OCI-LY7 (cell line): Measurements from ENCODE around the gene MRPL45. TPM values are rescaled to one million over a fixed set of nuclear protein-coding genes. Genes with fewer than 3 reads are reported as not detected.

Experiments
- BruUV-seq: library from RNA; stranded (reverse); fragments of 400-500 nt; replicated peaks from 2 replicates; lab custom pipeline; 2021; lab: Mats Ljungman, UMichigan
- CTCF ChIA-PET: fragments of 300-600 bp; sonication (Branson Sonifier 250); formaldehyde crosslinking; loops from one replicate; lab custom pipeline; 2022; ENCODE audit warnings: antibody characterized with exemption; ENCODE audit not compliant: unreplicated experiment; lab: Charles Lee
- POLR2A ChIA-PET: fragments of 300-600 bp; sonication (Branson Sonifier 250); formaldehyde crosslinking; loops from one replicate; lab custom pipeline; 2022; ENCODE audit warnings: antibody characterized with exemption; lab: Charles Lee
- DNase-seq: peaks from one replicate; pipeline ENCODE4 v3.0.0-alpha.2; 2015; ENCODE audit warnings: low spot score
- H2AFZ ChIP-seq: fragments of 200-600 bp; sonication (generic), shearing (Covaris generic); 2 replicates; pipeline ENCODE4 v1.6.1; 2014; ENCODE audit warnings: mild to moderate bottlenecking, antibody characterized with exemption, low read length, moderate library complexity
- H3K27ac ChIP-seq: fragments of 200-600 bp; sonication (generic); 2 replicates; pipeline ENCODE4 v1.5.1; 2014; ENCODE audit warnings: mixed run types, low read depth, mild to moderate bottlenecking, moderate library complexity, low read length, inconsistent platforms; ENCODE audit not compliant: poor library complexity, severe bottlenecking
- H3K36me3 ChIP-seq: fragments of 200-600 bp; sonication (generic); 2 replicates; pipeline ENCODE4 v1.6.1; 2014; ENCODE audit warnings: mild to moderate bottlenecking, antibody characterized with exemption, low read length, moderate library complexity, mixed read lengths; ENCODE audit not compliant: insufficient read depth
- H3K4me1 ChIP-seq: fragments of 200-600 bp; sonication (generic); 2 replicates; pipeline ENCODE4 v1.5.1; 2014; ENCODE audit warnings: mild to moderate bottlenecking, low read length; ENCODE audit not compliant: insufficient read depth, poor library complexity, severe bottlenecking
- H3K4me2 ChIP-seq: fragments of 200-600 bp; sonication (generic); 2 replicates; pipeline ENCODE4 v1.6.1; 2014; ENCODE audit warnings: mild to moderate bottlenecking, low read length
- H3K4me3 ChIP-seq: fragments of 200-600 bp; sonication (generic); 2 replicates; pipeline ENCODE4 v1.5.1; 2014; ENCODE audit warnings: mild to moderate bottlenecking, low read depth, low read length; ENCODE audit not compliant: poor library complexity, severe bottlenecking
- H3K79me2 ChIP-seq: fragments of 200-600 bp; sonication (generic); 2 replicates; pipeline ENCODE4 v1.6.1; 2016; ENCODE audit warnings: low read depth, mild to moderate bottlenecking, low read length, moderate library complexity, mixed read lengths; ENCODE audit not compliant: insufficient read depth
- H3K9me2 ChIP-seq: fragments of 200-600 bp; sonication (generic); 2 replicates; pipeline ENCODE4 v1.6.1; 2016; ENCODE audit warnings: mild to moderate bottlenecking, low read length, mixed read lengths; ENCODE audit not compliant: insufficient read depth
- H3K9me3 ChIP-seq: fragments of 200-600 bp; sonication (generic); 2 replicates; pipeline ENCODE4 v1.6.1; 2014; ENCODE audit warnings: mild to moderate bottlenecking, mixed run types, low read length, mixed read lengths
- H4K20me1 ChIP-seq: fragments of 200-600 bp; sonication (generic); 2 replicates; pipeline ENCODE4 v1.6.1; 2014; ENCODE audit warnings: mild to moderate bottlenecking, antibody characterized with exemption, low read length, moderate library complexity, mixed read lengths; ENCODE audit not compliant: insufficient read depth
- CTCF ChIP-seq: fragments of 200-600 bp; sonication (generic); conservative IDR thresholded peaks from 2 replicates; pipeline ENCODE4 v1.5.1; 2014; ENCODE audit warnings: mild to moderate bottlenecking, antibody characterized with exemption, low read length, moderate library complexity, mixed read lengths
- EZH2phosphoT487 ChIP-seq: fragments of 200-600 bp; sonication (generic); IDR thresholded peaks from 2 replicates; pipeline ENCODE4 v1.6.1; 2018; ENCODE audit warnings: low read depth, borderline replicate concordance, mild to moderate bottlenecking, mixed run types, antibody characterized with exemption, low read length, moderate library complexity, mixed read lengths
- intact Hi-C: fragments of 100-400 bp; cut with micrococcal nuclease; formaldehyde crosslinking; loops from one replicate; pipeline ENCODE4 v1.10.0; 2022; ENCODE audit not compliant: unreplicated experiment
- total RNA-seq, 2 experiments: library from RNA; depleted of rRNA in 1 of 2; stranded (reverse); fragments of >200 nt in 1 of 2; shearing (Covaris generic) in 1 of 2; gene quantifications; 2 replicates each; pipeline ENCODE4 v1.2.3, GENCODE V29; 2014 to 2022

The MRPL45 gene
- total RNA-seq, 2 experiments from 2014 or later: 29.5 to 45.1 TPM

GRCh38 chr17:38353086-38353604 is 56.2 kb downstream of the MRPL45 start:
- peak; percentile 33 for DNase-seq
- no TSS peak for BruUV-seq
- Histone ChIP-seq H3K79me2 (peaks cover 15% of the 10 kb centered on the region; the same call in 1 of the 2 replicates), H3K9me3 (no peaks in the 10 kb centered on the region), H3K9me2 (no peaks in the 10 kb centered on the region), H3K4me1 (peaks cover 58% of the 10 kb centered on the region), H3K4me2 (peak overlapping the region; percentile 89), H3K4me3 (peak overlapping the region; percentile 89), H4K20me1 (0 out of 2 replicates have a peak, but pooled peaks cover 17% of the 10 kb centered on the region), H3K27ac (no peak overlapping the region), H2AFZ (no peak overlapping the region), H3K36me3 (no peaks in the 10 kb centered on the region)
- intact Hi-C loops: loop anchor here (5.0 kb wide), 1 partner anchor 139 kb away; no protein-coding TSS in a partner anchor
- ChIA-PET CTCF (interaction anchor here (0.9 to 1.4 kb wide), 2 partner anchors 8 to 46 kb away, joined by 3 read pairs; no protein-coding TSS in a partner anchor), POLR2A (interaction anchor here (0.6 to 5.3 kb wide), 4 partner anchors 14 to 63 kb away, joined by 4 to 38 read pairs (median 5); no protein-coding TSS in a partner anchor)
- TF ChIP-seq CTCF: no peak
- no peak for TF ChIP-seq EZH2phosphoT487

- H2AFZ ChIP-seq: no peak overlapping the region
- no peaks in the 10 kb centered on the region for H3K9me2 ChIP-seq
- H3K4me1 ChIP-seq: peaks cover 58% of the 10 kb centered on the region
- no peak for DNase-seq
- POLR2A ChIA-PET: interaction anchor here (1.5 to 5.3 kb wide), 2 partner anchors 29 to 63 kb away, joined by 5 to 38 read pairs; no protein-coding TSS in a partner anchor
- no peak overlapping the region for H3K27ac ChIP-seq
- CTCF ChIA-PET: interaction anchor here (0.5 to 1.5 kb wide), 4 partner anchors 8 to 61 kb away, joined by 3 to 4 read pairs (median 3); no protein-coding TSS in a partner anchor
- H3K9me3 ChIP-seq: no peaks in the 10 kb centered on the region
- H3K36me3 ChIP-seq: no peaks in the 10 kb centered on the region
- peaks cover 15% of the 10 kb centered on the region; the same call in 1 of the 2 replicates for H3K79me2 ChIP-seq
- intact Hi-C loops: loop anchor here (5.0 kb wide), 1 partner anchor 139 kb away; no protein-coding TSS in a partner anchor
- H4K20me1 ChIP-seq: 0 out of 2 replicates have a peak, but pooled peaks cover 17% of the 10 kb centered on the region
- H3K4me2 ChIP-seq: peak overlapping the region; percentile 89
- TF ChIP-seq EZH2phosphoT487 (no peak), CTCF (no peak)
- BruUV-seq: no TSS peak
- peak overlapping the region; percentile 89 for H3K4me3 ChIP-seq
Observed at GRCh38 chr17:38353668-38354067, 56.7 kb downstream of the MRPL45 start.
